GM23338 (cell line): ENCODE measurements around the gene HK1.

Source experiments
- CTCF ChIP-seq, 2 experiments: fragments of 200-600 bp in 1 of 2; sonication (generic) in 1 of 2; conservative IDR thresholded peaks; 2 replicates each; pipeline versions ENCODE4 v1.5.1 to v1.6.1; 2016 to 2017; ENCODE audit warnings: antibody characterized with exemption in 2 of 2, low read depth in 2 of 2, mild to moderate bottlenecking in 2 of 2, moderate library complexity in 1 of 2
- EZH2phosphoT487 ChIP-seq: fragments of 200-600 bp; sonication (generic); IDR thresholded peaks from one replicate; pipeline ENCODE4 v1.8.1; 2018; ENCODE audit warnings: antibody characterized with exemption; ENCODE audit not compliant: unreplicated experiment
- POLR2AphosphoS5 ChIP-seq: IDR thresholded peaks from 2 replicates; pipeline ENCODE4 v1.6.1; 2016; ENCODE audit warnings: antibody characterized with exemption, low read depth
- REST ChIP-seq: IDR thresholded peaks from one replicate; pipeline ENCODE4 v1.6.1; 2018; ENCODE audit warnings: antibody characterized with exemption; ENCODE audit not compliant: unreplicated experiment

GRCh38 chr10:69327463-69328379 lies 49.4 kb downstream of the HK1 start:
- TF ChIP-seq EZH2phosphoT487: no peak
- TF ChIP-seq REST: no peak
- no peak for TF ChIP-seq CTCF (conservative IDR thresholded peaks at IDR 0.05; ENCODE audit: low read depth in 2 of 2)
- no peak for TF ChIP-seq POLR2AphosphoS5
